ENCODE results near the gene FKBP10. TPM values are rescaled to one million over a fixed set of nuclear protein-coding genes. Genes with fewer than 3 reads are reported as not detected.

Gene FKBP10
- total and polyA plus RNA-seq, 4 donors, result 0.71 to 17.6 (median 5.6) TPM

- TF ChIP-seq REST (IDR thresholded peaks at IDR 0.05), result no peak
- TF ChIP-seq SP1 (IDR thresholded peaks at IDR 0.05), result no peak
- no peak for TF ChIP-seq YY1 (IDR thresholded peaks at IDR 0.05)
Observed at GRCh38 chr17:41835214-41835799, 22.5 kb downstream of the FKBP10 start (continued).

- H3K4me3 ChIP-seq (ENCODE audit: low read depth in 1 of 3, low read length in 3 of 3), result peak within 1 kb of the TSS; percentile 59 to 81 (median 79)
- H3K36me3 ChIP-seq (ENCODE audit: control insufficient read depth in 4 of 4, insufficient read depth in 3 of 4, low read depth in 1 of 4, low read length in 3 of 4), result peaks cover 5 to 11% (median 6%) of the 10 kb centered on the region in 4 donors
- H3K27me3 ChIP-seq (ENCODE audit: control insufficient read depth in 4 of 4, insufficient read depth in 4 of 4, low read length in 3 of 4), result no peaks in the 10 kb centered on the region
- H3K27ac ChIP-seq (ENCODE audit: low read depth in 1 of 2, low read length in 2 of 2), result no peak within 1 kb of the TSS
- no peaks in the 10 kb centered on the region for H3K9me3 ChIP-seq (ENCODE audit: control insufficient read depth in 4 of 4, low read length in 3 of 4)
- peaks cover 1 to 9% (median 5%) of the 10 kb centered on the region in 4 donors for H3K4me1 ChIP-seq (ENCODE audit: control insufficient read depth in 4 of 4, insufficient read depth in 4 of 4, low read length in 3 of 4)
- TF ChIP-seq RXRA (IDR thresholded peaks at IDR 0.05) (no peak), CTCF (IDR thresholded peaks at IDR 0.05; ENCODE audit: low read depth, low read length, missing input control) (no peak), REST (IDR thresholded peaks at IDR 0.05) (no peak), EGR1 (IDR thresholded peaks at IDR 0.05; ENCODE audit: low read depth in 2 of 2) (no peak), JUND (IDR thresholded peaks at IDR 0.05) (no peak), NR2F2 (IDR thresholded peaks at IDR 0.05) (no peak), HNF4G (IDR thresholded peaks at IDR 0.05) (no peak), YY1 (IDR thresholded peaks at IDR 0.05) (no peak), FOXA2 (IDR thresholded peaks at IDR 0.05) (no peak), ZBTB33 (IDR thresholded peaks at IDR 0.05) (no peak), TAF1 (conservative IDR thresholded peaks at IDR 0.05) (no peak), FOXA1 (IDR thresholded peaks at IDR 0.05) (no peak), SP1 (IDR thresholded peaks at IDR 0.05) (no peak), ATF3 (IDR thresholded peaks at IDR 0.05) (no peak), RAD21 (IDR thresholded peaks at IDR 0.05) (no peak), GABPA (IDR thresholded peaks at IDR 0.05 in 1 of 2, conservative IDR thresholded peaks at IDR 0.05 in 1 of 2) (no peak), HNF4A (conservative IDR thresholded peaks at IDR 0.05) (no peak), MAX (IDR thresholded peaks at IDR 0.05) (no peak)
- under 1% methylated on average over 72 of the region's 72 CpGs for WGBS
- peak; percentile 63 for DNase-seq (ENCODE audit: low spot score)
- H3K9ac ChIP-seq (ENCODE audit: low read depth in 1 of 2, low read length in 2 of 2), result no peak within 1 kb of the TSS
Observed at GRCh38 chr17:41835800-41836549, 23.2 kb downstream of the FKBP10 start, which contains the start of gene NT5C3B. NT5C3B (minus strand) TSS chr17:41836232; CDS start chr17:41836193, 39 bp downstream.
